ENCODE data around the gene LRRC43. TPM values are rescaled to one million over a fixed set of nuclear protein-coding genes. Genes with fewer than 3 reads are reported as not detected.

Gene LRRC43
- total and polyA plus RNA-seq, 10 of the 15 experiments (the other 5 are each of a cell fraction or from before 2014, with no cell fraction given): 0.23 TPM; not detected in 9

- no peak for TF ChIP-seq ESRRA (IDR thresholded peaks at IDR 0.05; ENCODE audit: low read length)
- no peak for TF ChIP-seq ATF7 (IDR thresholded peaks at IDR 0.05; ENCODE audit: low read depth)
Observed at GRCh38 chr12:122250536-122250935, 67.6 kb downstream of the LRRC43 start (continued).

Small RNA genes within 50 kb of the gene (small RNA-seq; reads per million reads assigned to genes)
- gene DIABLO: 5.7 reads per million, percentile 90 among the genes with 10 or more reads in this experiment

Other genes starting within 250 kb of the LRRC43 start
- gene BCL7A, start 161.2 kb upstream of the LRRC43 start, total RNA-seq (2014; rRNA removed): 12.4 and 14.1 TPM in 2 replicates
- gene BCL7A, start 161.2 kb upstream of the LRRC43 start, total RNA-seq (2014; rRNA removed; fragmentation: Illumina TruSeq; extraction: Trizol): 8.8 and 9.6 TPM in 2 replicates
- gene BCL7A, start 161.2 kb upstream of the LRRC43 start, total RNA-seq (2021): 13.8 and 17.2 TPM in 2 replicates
- gene BCL7A, start 161.2 kb upstream of the LRRC43 start, polyA plus RNA-seq (2011; rRNA removed): 1.3 TPM in 2 replicates
- gene BCL7A, start 161.2 kb upstream of the LRRC43 start, polyA plus RNA-seq (2014; fragmentation: Illumina TruSeq; extraction: Trizol): 9.4 and 11.8 TPM in 2 replicates
- gene BCL7A, start 161.2 kb upstream of the LRRC43 start, polyA plus RNA-seq (2014; fragmentation: Nextera tagmentation; extraction: Ambion mirVana): under 1 TPM; 0.37 to 0.69 TPM
- 13.7 and 14.6 TPM in 2 replicates for gene BCL7A, start 161.2 kb upstream of the LRRC43 start, polyA plus RNA-seq (2014; rRNA removed)
- 10 to 100 TPM; 11.6 to 11.9 TPM for gene BCL7A, start 161.2 kb upstream of the LRRC43 start, polyA plus RNA-seq (2016; fragmentation: Nextera tagmentation; extraction: Ambion mirVana)
- 5.4 and 7.9 TPM in 2 replicates for gene MLXIP, start 104.4 kb upstream of the LRRC43 start, total RNA-seq (2014; rRNA removed)
- 8.9 and 9.7 TPM in 2 replicates for gene MLXIP, start 104.4 kb upstream of the LRRC43 start, total RNA-seq (2014; rRNA removed; fragmentation: Illumina TruSeq; extraction: Trizol)
- 23.7 and 24.9 TPM in 2 replicates for gene MLXIP, start 104.4 kb upstream of the LRRC43 start, total RNA-seq (2021)
- gene MLXIP, start 104.4 kb upstream of the LRRC43 start, polyA plus RNA-seq (2011; rRNA removed): 1.0 and 1.9 TPM in 2 replicates
- gene MLXIP, start 104.4 kb upstream of the LRRC43 start, polyA plus RNA-seq (2014; fragmentation: Illumina TruSeq; extraction: Trizol): 7.5 and 12.1 TPM in 2 replicates
- gene MLXIP, start 104.4 kb upstream of the LRRC43 start, polyA plus RNA-seq (2014; fragmentation: Nextera tagmentation; extraction: Ambion mirVana): 1 to 10 TPM; 1.1 to 1.2 TPM
- 12.5 and 15.1 TPM in 2 replicates for gene MLXIP, start 104.4 kb upstream of the LRRC43 start, polyA plus RNA-seq (2014; rRNA removed)
- 1 to 10 TPM; 4.7 to 6.2 TPM for gene MLXIP, start 104.4 kb upstream of the LRRC43 start, polyA plus RNA-seq (2016; fragmentation: Nextera tagmentation; extraction: Ambion mirVana)
- gene IL31, start 8.9 kb upstream of the LRRC43 start, total RNA-seq (2014; rRNA removed): not detected in 2 replicates
- gene IL31, start 8.9 kb upstream of the LRRC43 start, total RNA-seq (2014; rRNA removed; fragmentation: Illumina TruSeq; extraction: Trizol): not detected in 2 replicates
- not detected in 2 replicates for gene IL31, start 8.9 kb upstream of the LRRC43 start, total RNA-seq (2021)
- gene IL31, start 8.9 kb upstream of the LRRC43 start, polyA plus RNA-seq (2011; rRNA removed): not detected in 2 replicates
- gene IL31, start 8.9 kb upstream of the LRRC43 start, polyA plus RNA-seq (2014; fragmentation: Illumina TruSeq; extraction: Trizol): not detected in 2 replicates
- gene IL31, start 8.9 kb upstream of the LRRC43 start, polyA plus RNA-seq (2014; fragmentation: Nextera tagmentation; extraction: Ambion mirVana): not detected
- gene IL31, start 8.9 kb upstream of the LRRC43 start, polyA plus RNA-seq (2014; rRNA removed): not detected in 2 replicates
- gene IL31, start 8.9 kb upstream of the LRRC43 start, polyA plus RNA-seq (2016; fragmentation: Nextera tagmentation; extraction: Ambion mirVana): not detected
- gene B3GNT4, start 20.6 kb downstream of the LRRC43 start, total RNA-seq (2014; rRNA removed): not detected in 2 replicates
- not detected in 2 replicates for gene B3GNT4, start 20.6 kb downstream of the LRRC43 start, total RNA-seq (2014; rRNA removed; fragmentation: Illumina TruSeq; extraction: Trizol)
- not detected in 2 replicates for gene B3GNT4, start 20.6 kb downstream of the LRRC43 start, total RNA-seq (2021)
- gene B3GNT4, start 20.6 kb downstream of the LRRC43 start, polyA plus RNA-seq (2011; rRNA removed): not detected in 2 replicates
- gene B3GNT4, start 20.6 kb downstream of the LRRC43 start, polyA plus RNA-seq (2014; fragmentation: Illumina TruSeq; extraction: Trizol): not detected in 2 replicates
- gene B3GNT4, start 20.6 kb downstream of the LRRC43 start, polyA plus RNA-seq (2014; fragmentation: Nextera tagmentation; extraction: Ambion mirVana): under 1 TPM in 1 of 2 experiments, not detected in 1; 0.04 TPM
- gene B3GNT4, start 20.6 kb downstream of the LRRC43 start, polyA plus RNA-seq (2014; rRNA removed): not detected in 2 replicates
- under 1 TPM; 0.88 to 0.95 TPM for gene B3GNT4, start 20.6 kb downstream of the LRRC43 start, polyA plus RNA-seq (2016; fragmentation: Nextera tagmentation; extraction: Ambion mirVana)
- 46.6 and 56.9 TPM in 2 replicates for gene DIABLO, start 42.9 kb downstream of the LRRC43 start, total RNA-seq (2014; rRNA removed)
- gene DIABLO, start 42.9 kb downstream of the LRRC43 start, total RNA-seq (2014; rRNA removed; fragmentation: Illumina TruSeq; extraction: Trizol): 47.1 and 47.4 TPM in 2 replicates
- 41.2 and 43.5 TPM in 2 replicates for gene DIABLO, start 42.9 kb downstream of the LRRC43 start, total RNA-seq (2021)
- 45.9 and 55.7 TPM in 2 replicates for gene DIABLO, start 42.9 kb downstream of the LRRC43 start, polyA plus RNA-seq (2011; rRNA removed)
- gene DIABLO, start 42.9 kb downstream of the LRRC43 start, polyA plus RNA-seq (2014; fragmentation: Illumina TruSeq; extraction: Trizol): 46.8 and 50.3 TPM in 2 replicates
- 10 to 100 TPM; 18.3 to 21.1 TPM for gene DIABLO, start 42.9 kb downstream of the LRRC43 start, polyA plus RNA-seq (2014; fragmentation: Nextera tagmentation; extraction: Ambion mirVana)
- gene DIABLO, start 42.9 kb downstream of the LRRC43 start, polyA plus RNA-seq (2014; rRNA removed): 40.8 and 43.9 TPM in 2 replicates
- gene DIABLO, start 42.9 kb downstream of the LRRC43 start, polyA plus RNA-seq (2016; fragmentation: Nextera tagmentation; extraction: Ambion mirVana): 10 to 100 TPM; 67.0 to 69.9 TPM
- gene VPS33A, start 83.4 kb downstream of the LRRC43 start, total RNA-seq (2014; rRNA removed): 21.1 and 22.8 TPM in 2 replicates
- gene VPS33A, start 83.4 kb downstream of the LRRC43 start, total RNA-seq (2014; rRNA removed; fragmentation: Illumina TruSeq; extraction: Trizol): 16.2 and 21.1 TPM in 2 replicates
- gene VPS33A, start 83.4 kb downstream of the LRRC43 start, total RNA-seq (2021): 22.1 and 22.4 TPM in 2 replicates
- 18.7 and 20.0 TPM in 2 replicates for gene VPS33A, start 83.4 kb downstream of the LRRC43 start, polyA plus RNA-seq (2011; rRNA removed)
- gene VPS33A, start 83.4 kb downstream of the LRRC43 start, polyA plus RNA-seq (2014; fragmentation: Illumina TruSeq; extraction: Trizol): 21.0 and 24.9 TPM in 2 replicates
- gene VPS33A, start 83.4 kb downstream of the LRRC43 start, polyA plus RNA-seq (2014; fragmentation: Nextera tagmentation; extraction: Ambion mirVana): 1 to 10 TPM; 7.7 to 8.7 TPM
- gene VPS33A, start 83.4 kb downstream of the LRRC43 start, polyA plus RNA-seq (2014; rRNA removed): 19.4 and 20.4 TPM in 2 replicates
- gene VPS33A, start 83.4 kb downstream of the LRRC43 start, polyA plus RNA-seq (2016; fragmentation: Nextera tagmentation; extraction: Ambion mirVana): 10 to 100 TPM; 32.1 to 33.6 TPM
- gene CLIP1, start 239.5 kb downstream of the LRRC43 start, total RNA-seq (2014; rRNA removed): 23.8 and 26.6 TPM in 2 replicates
- gene CLIP1, start 239.5 kb downstream of the LRRC43 start, total RNA-seq (2014; rRNA removed; fragmentation: Illumina TruSeq; extraction: Trizol): 44.0 and 45.4 TPM in 2 replicates
- gene CLIP1, start 239.5 kb downstream of the LRRC43 start, total RNA-seq (2021): 39.2 and 39.4 TPM in 2 replicates
- gene CLIP1, start 239.5 kb downstream of the LRRC43 start, polyA plus RNA-seq (2011; rRNA removed): 25.8 and 32.0 TPM in 2 replicates
- 39.9 and 42.0 TPM in 2 replicates for gene CLIP1, start 239.5 kb downstream of the LRRC43 start, polyA plus RNA-seq (2014; fragmentation: Illumina TruSeq; extraction: Trizol)
- 1 to 10 TPM; 6.0 to 6.3 TPM for gene CLIP1, start 239.5 kb downstream of the LRRC43 start, polyA plus RNA-seq (2014; fragmentation: Nextera tagmentation; extraction: Ambion mirVana)
- gene CLIP1, start 239.5 kb downstream of the LRRC43 start, polyA plus RNA-seq (2014; rRNA removed): 20.0 and 23.4 TPM in 2 replicates
- gene CLIP1, start 239.5 kb downstream of the LRRC43 start, polyA plus RNA-seq (2016; fragmentation: Nextera tagmentation; extraction: Ambion mirVana): 10 to 100 TPM; 19.9 to 26.6 TPM

All from GM12878 (cell line).